Hepatocyte (in vitro differentiated cells): ENCODE data around the gene PTPRQ. TPM values are rescaled to one million over a fixed set of nuclear protein-coding genes. Genes with fewer than 3 reads are reported as not detected.
A peak's percentile ranks its signal among the peaks of the same experiment; 100 is the strongest.

ENCODE experiments used
- DNase-seq: peaks from one replicate; pipeline ENCODE4 v3.0.0-alpha.2; 2016; ENCODE audit warnings: low spot score
- H2AFZ ChIP-seq: fragments of 200-600 bp; sonication (generic); 2 replicates; pipeline ENCODE4 v1.6.0; 2016; ENCODE audit warnings: antibody characterized with exemption, mild to moderate bottlenecking
- H3K27ac ChIP-seq: fragments of 200-600 bp; sonication (generic); 2 replicates; pipeline ENCODE4 v1.5.1; 2016; ENCODE audit warnings: mild to moderate bottlenecking
- H3K27me3 ChIP-seq: fragments of 200-600 bp; sonication (generic); 2 replicates; pipeline ENCODE4 v1.6.1; 2016
- H3K36me3 ChIP-seq: fragments of 200-600 bp; sonication (generic); replicated peaks from 2 replicates; pipeline ENCODE4 v1.5.1; 2016; ENCODE audit warnings: low read depth; ENCODE audit not compliant: insufficient read depth
- H3K4me1 ChIP-seq: fragments of 200-600 bp; sonication (generic); 2 replicates; pipeline ENCODE4 v1.5.1; 2016; ENCODE audit warnings: mild to moderate bottlenecking, moderate library complexity; ENCODE audit not compliant: insufficient read depth
- H3K4me2 ChIP-seq: fragments of 200-600 bp; sonication (generic); 2 replicates; pipeline ENCODE4 v1.6.0; 2016
- H3K4me3 ChIP-seq: fragments of 200-600 bp; sonication (generic); 2 replicates; pipeline ENCODE4 v1.5.1; 2016; ENCODE audit warnings: mild to moderate bottlenecking
- H3K79me2 ChIP-seq: fragments of 200-600 bp; sonication (generic); 2 replicates; pipeline ENCODE4 v1.6.0; 2017; ENCODE audit warnings: mild to moderate bottlenecking
- H3K9me2 ChIP-seq: fragments of 200-600 bp; sonication (generic); replicated peaks from 2 replicates; pipeline ENCODE4 v1.6.0; 2017; ENCODE audit warnings: mild to moderate bottlenecking; ENCODE audit not compliant: insufficient read depth
- H3K9me3 ChIP-seq: fragments of 200-600 bp; sonication (generic); 2 replicates; pipeline ENCODE4 v1.5.1; 2016; ENCODE audit warnings: low read depth, mild to moderate bottlenecking
- H4K20me1 ChIP-seq: fragments of 200-600 bp; sonication (generic); 2 replicates; pipeline ENCODE4 v1.6.0; 2016; ENCODE audit warnings: mild to moderate bottlenecking; ENCODE audit not compliant: insufficient read depth, poor library complexity, severe bottlenecking
- EZH2 ChIP-seq: fragments of 200-600 bp; sonication (generic); IDR thresholded peaks from 2 replicates; pipeline ENCODE4 v1.6.1; 2016; ENCODE audit warnings: antibody characterized with exemption, mild to moderate bottlenecking, borderline replicate concordance
- EZH2phosphoT487 ChIP-seq: fragments of 200-600 bp; sonication (generic); IDR thresholded peaks from one replicate; pipeline ENCODE4 v1.6.1; 2018; ENCODE audit warnings: antibody characterized with exemption, mild to moderate bottlenecking, low read depth, moderate library complexity; ENCODE audit not compliant: unreplicated experiment, severe bottlenecking
- WGBS: methylation state at CpG from one replicate; pipeline ENCODE4 v1.1.6; 2016; ENCODE audit warnings: low lambda C conversion rate; ENCODE audit errors: missing lambda C conversion rate; 5-methylcytosine and 5-hydroxymethylcytosine counted together
- polyA plus RNA-seq: library from polyadenylated mRNA; unstranded; fragments of >200 nt; fragmentation: Nextera tagmentation; extraction: Ambion mirVana; gene quantifications from 2 replicates; pipeline ENCODE4 v1.2.1, GENCODE V29; 2016
- total RNA-seq: library from RNA; depleted of rRNA; stranded (reverse); fragments of >200 nt; gene quantifications from 2 replicates; pipeline ENCODE4 v1.2.3, GENCODE V29; 2014
- TF ChIP-seq, protein P1 (sequence below): fragments of 200-600 bp; sonication (generic); IDR thresholded peaks from 2 replicates; pipeline ENCODE4 v1.5.1; 2016; ENCODE audit warnings: antibody characterized with exemption, mild to moderate bottlenecking; ENCODE audit not compliant: poor library complexity

PTPRQ gene
- total and polyA plus RNA-seq, 2 experiments from 2014 or later = 0.03 TPM; not detected in 1

- no peaks in the 10 kb centered on the region for H3K27me3 ChIP-seq
- DNase-seq = peak; percentile 7
- H3K9me3 ChIP-seq = no peaks in the 10 kb centered on the region
- no peaks in the 10 kb centered on the region for H3K79me2 ChIP-seq
- H2AFZ ChIP-seq = peak overlapping the region; percentile 44
- H3K4me3 ChIP-seq = no peak overlapping the region
- H3K27ac ChIP-seq = peak overlapping the region; percentile 42
- no peaks in the 10 kb centered on the region for H4K20me1 ChIP-seq
- H3K4me1 ChIP-seq = no peaks in the 10 kb centered on the region
- peak overlapping the region; percentile 39 for H3K4me2 ChIP-seq
- TF ChIP-seq EZH2phosphoT487 (no peak), EZH2 (no peak)
- TF ChIP-seq, protein P1, sequence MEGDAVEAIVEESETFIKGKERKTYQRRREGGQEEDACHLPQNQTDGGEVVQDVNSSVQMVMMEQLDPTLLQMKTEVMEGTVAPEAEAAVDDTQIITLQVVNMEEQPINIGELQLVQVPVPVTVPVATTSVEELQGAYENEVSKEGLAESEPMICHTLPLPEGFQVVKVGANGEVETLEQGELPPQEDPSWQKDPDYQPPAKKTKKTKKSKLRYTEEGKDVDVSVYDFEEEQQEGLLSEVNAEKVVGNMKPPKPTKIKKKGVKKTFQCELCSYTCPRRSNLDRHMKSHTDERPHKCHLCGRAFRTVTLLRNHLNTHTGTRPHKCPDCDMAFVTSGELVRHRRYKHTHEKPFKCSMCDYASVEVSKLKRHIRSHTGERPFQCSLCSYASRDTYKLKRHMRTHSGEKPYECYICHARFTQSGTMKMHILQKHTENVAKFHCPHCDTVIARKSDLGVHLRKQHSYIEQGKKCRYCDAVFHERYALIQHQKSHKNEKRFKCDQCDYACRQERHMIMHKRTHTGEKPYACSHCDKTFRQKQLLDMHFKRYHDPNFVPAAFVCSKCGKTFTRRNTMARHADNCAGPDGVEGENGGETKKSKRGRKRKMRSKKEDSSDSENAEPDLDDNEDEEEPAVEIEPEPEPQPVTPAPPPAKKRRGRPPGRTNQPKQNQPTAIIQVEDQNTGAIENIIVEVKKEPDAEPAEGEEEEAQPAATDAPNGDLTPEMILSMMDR = no peak
- no peaks in the 10 kb centered on the region for H3K36me3 ChIP-seq
- 58% methylated on average over 5 of the region's 5 CpGs for WGBS
- H3K9me2 ChIP-seq = no peaks in the 10 kb centered on the region
Observed at GRCh38 chr12:80485222-80485987, 41.4 kb downstream of the PTPRQ start.

- 51% methylated on average over 2 of the region's 2 CpGs for WGBS
- DNase-seq = no peak
- H2AFZ ChIP-seq = no peak overlapping the region
- H3K36me3 ChIP-seq = no peaks in the 10 kb centered on the region
- no peak for TF ChIP-seq EZH2
- TF ChIP-seq, protein P1 = no peak
- no peak for TF ChIP-seq EZH2phosphoT487
- H3K4me2 ChIP-seq = no peak overlapping the region
- no peaks in the 10 kb centered on the region for H4K20me1 ChIP-seq
- no peak overlapping the region for H3K4me3 ChIP-seq
- H3K9me2 ChIP-seq = no peaks in the 10 kb centered on the region
- H3K27me3 ChIP-seq = no peaks in the 10 kb centered on the region
- no peak overlapping the region for H3K27ac ChIP-seq
- H3K4me1 ChIP-seq = no peaks in the 10 kb centered on the region
- H3K79me2 ChIP-seq = no peaks in the 10 kb centered on the region
- H3K9me3 ChIP-seq = no peaks in the 10 kb centered on the region
Observed at GRCh38 chr12:80490329-80490728, 46.3 kb downstream of the PTPRQ start.

- TF ChIP-seq EZH2 = no peak
- TF ChIP-seq EZH2phosphoT487 = no peak
- TF ChIP-seq, protein P1 = no peak
- Histone ChIP-seq H4K20me1 (no peaks in the 10 kb centered on the region), H2AFZ (no peak overlapping the region), H3K4me1 (no peaks in the 10 kb centered on the region), H3K9me2 (no peaks in the 10 kb centered on the region), H3K9me3 (no peaks in the 10 kb centered on the region), H3K27ac (no peak overlapping the region), H3K27me3 (no peaks in the 10 kb centered on the region), H3K79me2 (no peaks in the 10 kb centered on the region), H3K36me3 (no peaks in the 10 kb centered on the region), H3K4me2 (no peak overlapping the region), H3K4me3 (no peak overlapping the region)
- DNase-seq = no peak
Observed at GRCh38 chr12:80491166-80491565, 47.1 kb downstream of the PTPRQ start.
